HEK293 (cell line): ENCODE measurements around the gene COG6.

ENCODE experiments used
- CTCF ChIA-PET: fragments of 350-600 bp; formaldehyde crosslinking; extraction: SDS; loops from one replicate; lab custom pipeline; 2021; ENCODE audit warnings: antibody characterized with exemption; lab: Yijun Ruan, JAX
- POLR2A ChIA-PET: fragments of 300-600 bp; formaldehyde crosslinking; extraction: SDS; loops from one replicate; lab custom pipeline; 2020; ENCODE audit warnings: antibody characterized with exemption, inconsistent platforms; lab: Yijun Ruan, JAX
- H3K27ac ChIP-seq: fragments of 200-500 bp; sonication (Bioruptor generic); 2 replicates; pipeline ENCODE4 v1.5.1; 2014; ENCODE audit warnings: low read depth, low read length, control low read depth, inconsistent platforms; ENCODE audit errors: extremely low read depth
- H3K36me3 ChIP-seq, 2 experiments: fragments of 200-500 bp in 1 of 2; sonication (Bioruptor generic) in 1 of 2; 1 replicate in 1 of 2; 2 replicates in 1 of 2; pipeline ENCODE4 v1.5.1; 2014 to 2017; ENCODE audit warnings: inconsistent platforms in 2 of 2, low read length in 2 of 2; ENCODE audit not compliant: control insufficient read depth in 2 of 2, insufficient read depth in 1 of 2
- H3K4me1 ChIP-seq: fragments of 200-500 bp; sonication (Bioruptor generic); 2 replicates; pipeline ENCODE4 v1.5.1; 2014; ENCODE audit warnings: mild to moderate bottlenecking, low read length, inconsistent platforms; ENCODE audit not compliant: control insufficient read depth, insufficient read depth
- H3K4me3 ChIP-seq: 2 replicates; pipeline ENCODE4 v1.5.1; 2011; ENCODE audit warnings: low read depth, mild to moderate bottlenecking, control low read depth, low read length, moderate library complexity
- H3K9me3 ChIP-seq: fragments of 200-500 bp; sonication (Bioruptor generic); 2 replicates; pipeline ENCODE4 v1.5.1; 2014; ENCODE audit warnings: low read depth, low read length, inconsistent platforms; ENCODE audit not compliant: control insufficient read depth, insufficient read depth
- PRDM2 ChIP-seq: fragments of 450-650 bp; formaldehyde crosslinking; IDR thresholded peaks from 2 replicates; pipeline ENCODE4 v1.5.1; 2016; ENCODE audit warnings: missing biosample characterization, missing genetic modification characterization, borderline replicate concordance
- SP3 ChIP-seq: fragments of 450-650 bp; formaldehyde crosslinking; IDR thresholded peaks from 2 replicates; pipeline ENCODE4 v1.5.1; 2016; ENCODE audit warnings: missing biosample characterization, missing genetic modification characterization
- ZNF132 ChIP-seq: fragments of 450-650 bp; formaldehyde crosslinking; IDR thresholded peaks from 2 replicates; pipeline ENCODE4 v1.5.1; 2017; ENCODE audit warnings: missing biosample characterization, missing genetic modification characterization, borderline replicate concordance
- ZNF280D ChIP-seq: fragments of 450-650 bp; formaldehyde crosslinking; IDR thresholded peaks from 2 replicates; pipeline ENCODE4 v1.5.1; 2016; ENCODE audit warnings: missing biosample characterization, missing genetic modification characterization
- ZNF48 ChIP-seq: fragments of 450-650 bp; formaldehyde crosslinking; IDR thresholded peaks from 2 replicates; pipeline ENCODE4 v1.5.1; 2016; ENCODE audit warnings: missing biosample characterization, missing genetic modification characterization
- ZNF530 ChIP-seq: fragments of 450-650 bp; formaldehyde crosslinking; IDR thresholded peaks from 2 replicates; pipeline ENCODE4 v1.5.1; 2016; ENCODE audit warnings: low read depth, missing biosample characterization, missing genetic modification characterization
- ZNF837 ChIP-seq: fragments of 450-650 bp; formaldehyde crosslinking; IDR thresholded peaks from 2 replicates; pipeline ENCODE4 v1.5.1; 2016; ENCODE audit warnings: missing biosample characterization, missing genetic modification characterization
- TF ChIP-seq, protein P1 (sequence below): fragments of 450-650 bp; formaldehyde crosslinking; conservative IDR thresholded peaks from 2 replicates; pipeline ENCODE4 v1.5.1; 2016; ENCODE audit warnings: low read depth, missing biosample characterization, missing genetic modification characterization
- TF ChIP-seq, protein P2 (sequence below): fragments of 450-650 bp; formaldehyde crosslinking; IDR thresholded peaks from 2 replicates; pipeline ENCODE4 v1.5.1; 2016; ENCODE audit warnings: missing biosample characterization, missing genetic modification characterization, borderline replicate concordance

Gene COG6

DNA sequence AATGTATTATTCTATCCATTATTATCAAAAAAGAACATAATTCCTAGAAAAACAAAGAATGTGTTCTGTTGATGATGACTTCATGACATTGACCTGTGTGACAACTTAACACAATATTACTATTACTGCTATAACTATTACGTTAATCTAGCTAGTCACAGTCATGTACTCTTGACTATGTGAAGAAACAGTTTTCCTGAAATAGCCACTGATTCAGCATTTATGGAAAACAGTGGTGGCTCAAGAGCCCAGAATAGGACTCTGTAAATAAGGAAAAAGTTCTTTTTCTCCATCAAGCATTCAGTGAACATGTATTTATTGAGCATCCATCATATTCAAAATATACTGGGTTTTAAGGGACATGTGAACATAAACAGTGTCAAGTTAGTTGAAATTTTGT lies 93.5 kb downstream of the COG6 start (continued):
- TF ChIP-seq PRDM2 (no peak), ZNF280D (tag by site-specific recombination) (no peak)

DNA sequence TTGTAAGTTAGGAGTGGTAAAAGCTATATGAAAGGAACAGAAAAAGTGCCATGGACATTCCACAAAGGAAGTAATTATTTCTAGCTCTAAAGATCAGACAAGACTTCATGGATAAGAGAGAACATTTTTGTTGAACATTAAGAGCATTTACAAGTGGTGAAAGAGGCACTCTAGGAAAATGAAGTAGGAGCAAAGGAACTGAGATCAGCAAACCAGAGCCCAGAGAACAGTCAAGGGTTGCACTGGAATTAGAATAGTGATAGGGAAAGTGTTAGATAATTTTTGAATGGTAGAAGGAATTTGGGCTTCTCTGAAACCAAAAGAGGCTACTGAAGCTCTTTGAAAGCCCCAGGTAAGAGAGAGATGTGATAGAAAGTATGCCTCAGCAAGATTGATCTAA lies 94.1 kb downstream of the COG6 start:
- no peak overlapping the region for H3K4me3 ChIP-seq
- TF ChIP-seq ZNF48 (tag by site-specific recombination) (no peak), ZNF837 (no peak), SP3 (no peak), ZNF132 (tag by site-specific recombination) (no peak), ZNF530 (tag by site-specific recombination) (no peak)
- TF ChIP-seq, protein P1, sequence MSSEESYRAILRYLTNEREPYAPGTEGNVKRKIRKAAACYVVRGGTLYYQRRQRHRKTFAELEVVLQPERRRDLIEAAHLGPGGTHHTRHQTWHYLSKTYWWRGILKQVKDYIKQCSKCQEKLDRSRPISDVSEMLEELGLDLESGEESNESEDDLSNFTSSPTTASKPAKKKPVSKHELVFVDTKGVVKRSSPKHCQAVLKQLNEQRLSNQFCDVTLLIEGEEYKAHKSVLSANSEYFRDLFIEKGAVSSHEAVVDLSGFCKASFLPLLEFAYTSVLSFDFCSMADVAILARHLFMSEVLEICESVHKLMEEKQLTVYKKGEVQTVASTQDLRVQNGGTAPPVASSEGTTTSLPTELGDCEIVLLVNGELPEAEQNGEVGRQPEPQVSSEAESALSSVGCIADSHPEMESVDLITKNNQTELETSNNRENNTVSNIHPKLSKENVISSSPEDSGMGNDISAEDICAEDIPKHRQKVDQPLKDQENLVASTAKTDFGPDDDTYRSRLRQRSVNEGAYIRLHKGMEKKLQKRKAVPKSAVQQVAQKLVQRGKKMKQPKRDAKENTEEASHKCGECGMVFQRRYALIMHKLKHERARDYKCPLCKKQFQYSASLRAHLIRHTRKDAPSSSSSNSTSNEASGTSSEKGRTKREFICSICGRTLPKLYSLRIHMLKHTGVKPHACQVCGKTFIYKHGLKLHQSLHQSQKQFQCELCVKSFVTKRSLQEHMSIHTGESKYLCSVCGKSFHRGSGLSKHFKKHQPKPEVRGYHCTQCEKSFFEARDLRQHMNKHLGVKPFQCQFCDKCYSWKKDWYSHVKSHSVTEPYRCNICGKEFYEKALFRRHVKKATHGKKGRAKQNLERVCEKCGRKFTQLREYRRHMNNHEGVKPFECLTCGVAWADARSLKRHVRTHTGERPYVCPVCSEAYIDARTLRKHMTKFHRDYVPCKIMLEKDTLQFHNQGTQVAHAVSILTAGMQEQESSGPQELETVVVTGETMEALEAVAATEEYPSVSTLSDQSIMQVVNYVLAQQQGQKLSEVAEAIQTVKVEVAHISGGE, result no peak
- TF ChIP-seq, protein P2, sequence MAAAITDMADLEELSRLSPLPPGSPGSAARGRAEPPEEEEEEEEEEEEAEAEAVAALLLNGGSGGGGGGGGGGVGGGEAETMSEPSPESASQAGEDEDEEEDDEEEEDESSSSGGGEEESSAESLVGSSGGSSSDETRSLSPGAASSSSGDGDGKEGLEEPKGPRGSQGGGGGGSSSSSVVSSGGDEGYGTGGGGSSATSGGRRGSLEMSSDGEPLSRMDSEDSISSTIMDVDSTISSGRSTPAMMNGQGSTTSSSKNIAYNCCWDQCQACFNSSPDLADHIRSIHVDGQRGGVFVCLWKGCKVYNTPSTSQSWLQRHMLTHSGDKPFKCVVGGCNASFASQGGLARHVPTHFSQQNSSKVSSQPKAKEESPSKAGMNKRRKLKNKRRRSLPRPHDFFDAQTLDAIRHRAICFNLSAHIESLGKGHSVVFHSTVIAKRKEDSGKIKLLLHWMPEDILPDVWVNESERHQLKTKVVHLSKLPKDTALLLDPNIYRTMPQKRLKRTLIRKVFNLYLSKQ (tag by site-specific recombination), result no peak
- ChIA-PET POLR2A (no interaction called here), CTCF (no interaction called here)
- no peak overlapping the region for H3K27ac ChIP-seq
- H3K36me3 ChIP-seq, result no peaks in the 10 kb centered on the region; a peak in 1 of 3 replicates
- H3K9me3 ChIP-seq, result no peaks in the 10 kb centered on the region
- no peaks in the 10 kb centered on the region for H3K4me1 ChIP-seq
